HG03025 (cell line): ENCODE data around the gene MAPRE2.

ENCODE experiments used
- ATAC-seq: cut with Tn5 transposase; IDR thresholded peaks from one replicate; pipeline ENCODE4 v1.9.1; 2021; ENCODE audit warnings: mild to moderate bottlenecking, moderate library complexity; ENCODE audit not compliant: unreplicated experiment, low FRiP score

The MAPRE2 gene

GRCh38 chr18:35172009-35172408 is 130.8 kb downstream of the MAPRE2 start:
- no peak for ATAC-seq

DNA sequence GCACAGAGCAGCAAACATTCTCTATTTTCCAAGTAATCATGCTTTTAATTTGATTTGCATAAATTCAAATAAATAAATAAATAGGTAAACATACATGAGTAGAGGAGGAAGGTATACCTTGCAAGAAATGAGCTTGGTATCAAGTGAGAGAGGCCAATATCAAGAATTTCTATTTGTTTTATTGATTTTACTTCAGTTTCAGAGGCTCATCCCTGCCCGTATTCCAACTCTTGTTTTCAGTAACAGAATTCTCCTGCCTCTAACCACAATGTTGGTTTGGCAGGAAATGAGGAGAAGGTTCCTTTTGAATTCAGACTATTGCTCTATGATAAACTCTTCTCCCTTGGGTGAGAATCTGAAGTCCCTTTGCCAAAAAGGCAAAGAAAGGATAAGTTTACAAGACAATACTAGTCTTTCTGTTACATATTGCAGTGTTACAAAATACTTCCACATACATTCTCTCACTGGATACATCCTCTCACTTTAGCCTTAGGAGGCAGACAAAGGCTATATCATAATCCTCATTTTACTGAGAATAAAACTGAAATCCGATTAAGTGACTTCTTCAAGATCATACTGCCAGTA is 131.3 kb downstream of the MAPRE2 start:
- no peak for ATAC-seq

- ATAC-seq: no peak
Observed at GRCh38 chr18:35174093-35174731, 133.0 kb downstream of the MAPRE2 start.

- ATAC-seq: no peak
Observed at GRCh38 chr18:35174745-35175144, 133.5 kb downstream of the MAPRE2 start.

DNA sequence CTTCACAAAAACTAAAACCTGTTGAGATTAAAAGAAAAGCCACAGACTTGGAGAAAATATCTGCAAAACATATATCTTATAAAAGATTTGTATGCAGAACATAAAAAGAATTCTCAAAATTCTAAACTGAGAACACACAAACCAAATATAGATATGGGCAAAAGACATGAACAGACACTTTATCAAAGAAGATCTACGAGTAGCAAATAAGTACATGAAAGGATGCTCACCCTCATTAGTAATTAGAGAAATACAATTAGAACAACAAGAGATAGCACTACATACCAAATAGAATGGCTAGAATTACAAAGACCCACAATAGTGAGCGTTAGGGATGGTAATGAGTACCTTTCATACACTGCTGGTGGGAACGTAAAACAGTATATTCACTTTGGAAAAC is 135.7 kb downstream of the MAPRE2 start:
- ATAC-seq: no peak

DNA sequence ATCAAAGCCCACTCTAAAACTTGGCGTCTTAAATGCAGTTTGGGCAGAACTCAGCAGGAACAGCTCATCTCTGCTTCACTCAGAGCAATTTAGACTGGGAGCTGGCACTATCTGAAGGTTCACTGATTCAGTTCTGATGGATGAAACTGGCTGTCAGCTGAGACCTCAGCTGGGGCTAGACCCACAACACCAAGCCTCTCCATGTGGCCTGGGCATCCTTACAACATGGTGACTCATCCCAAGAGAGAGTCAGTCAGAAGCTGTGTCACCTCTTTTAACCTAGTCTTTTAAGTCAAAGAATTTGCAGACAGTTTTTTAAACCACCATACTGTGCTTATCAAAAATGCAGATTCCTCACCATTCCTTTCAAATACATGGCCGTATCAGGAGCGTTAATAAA is 137.0 kb downstream of the MAPRE2 start:
- ATAC-seq: no peak

- no peak for ATAC-seq
Observed at GRCh38 chr18:35179906-35180305, 138.7 kb downstream of the MAPRE2 start.

GRCh38 chr18:35180455-35180854 is 139.2 kb downstream of the MAPRE2 start:
- ATAC-seq: no peak

- ATAC-seq: no peak
Observed at GRCh38 chr18:35182151-35182550, 140.9 kb downstream of the MAPRE2 start.

GRCh38 chr18:35183886-35184285 is 142.7 kb downstream of the MAPRE2 start:
- ATAC-seq: no peak

- ATAC-seq: no peak
Observed at GRCh38 chr18:35185771-35186170, 144.6 kb downstream of the MAPRE2 start.

DNA sequence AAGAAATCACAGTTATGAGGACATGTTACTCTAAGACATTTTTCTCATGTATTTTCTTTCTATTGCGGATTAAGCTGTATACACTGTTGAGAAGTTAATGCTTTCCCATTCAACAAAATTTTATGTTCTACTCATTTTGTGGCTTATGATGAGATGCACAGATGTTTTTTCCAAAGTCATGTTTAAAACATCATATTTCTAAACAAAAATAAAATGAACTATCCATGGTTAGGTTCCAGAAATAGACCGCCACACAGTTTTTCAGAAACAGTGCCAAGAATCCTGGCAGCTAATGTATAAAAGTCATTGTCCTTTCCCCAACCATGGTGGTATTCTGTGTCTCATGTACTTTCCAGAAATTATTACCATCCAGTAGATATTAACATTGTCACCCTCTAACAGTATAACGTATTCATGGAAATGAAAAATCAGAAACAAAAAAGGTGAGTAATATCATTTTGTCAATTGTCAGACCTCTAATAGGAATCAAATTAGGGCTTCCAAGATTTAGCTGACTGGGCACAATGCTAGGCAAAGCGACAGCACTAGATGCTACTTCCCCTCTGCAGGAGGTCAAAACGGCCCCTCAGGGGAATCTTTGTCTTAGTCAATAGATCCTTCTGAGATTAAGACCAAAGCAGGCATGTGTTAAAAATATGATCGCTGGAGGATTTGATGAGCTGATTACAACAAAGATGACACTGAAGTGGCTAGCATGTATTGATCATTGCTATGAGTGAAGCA is 145.2 kb downstream of the MAPRE2 start:
- ATAC-seq: no peak

DNA sequence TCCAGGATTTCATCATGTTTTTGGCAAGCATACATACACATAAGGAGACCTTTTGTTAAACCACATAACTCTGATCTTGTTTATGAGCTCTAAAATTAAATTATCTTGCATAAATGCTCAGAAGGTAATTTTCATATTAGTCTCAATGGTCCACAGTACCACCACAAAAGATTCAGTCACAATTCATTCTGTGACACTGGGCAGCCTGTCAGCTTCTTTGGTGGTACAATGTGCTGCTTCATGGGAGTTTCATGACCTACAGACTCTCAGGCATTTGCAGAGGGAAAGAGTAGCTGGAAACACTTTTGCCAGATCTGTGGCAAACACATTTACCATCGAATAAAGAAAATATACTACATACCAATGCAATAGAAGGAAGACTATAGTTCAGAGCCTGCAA is 148.3 kb downstream of the MAPRE2 start:
- ATAC-seq: no peak

GRCh38 chr18:35190948-35191697 is 149.9 kb downstream of the MAPRE2 start:
- no peak for ATAC-seq

DNA sequence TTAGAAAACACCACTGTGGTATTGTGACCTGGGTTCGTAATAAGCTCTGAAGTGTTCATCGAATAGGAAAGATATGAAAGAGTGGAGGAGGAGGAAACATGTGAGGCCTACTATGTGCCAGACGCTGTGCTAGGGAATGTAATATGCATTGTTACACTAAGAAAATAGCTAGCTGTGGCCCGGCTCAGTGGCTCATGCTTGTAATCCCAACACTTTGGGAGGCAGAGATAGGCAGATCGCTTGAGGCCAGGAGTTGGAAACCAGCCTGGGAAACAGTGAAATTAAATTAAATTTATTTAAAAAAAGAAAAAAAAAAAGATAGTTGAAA is 150.4 kb downstream of the MAPRE2 start:
- ATAC-seq: no peak

GRCh38 chr18:35192415-35192814 is 151.2 kb downstream of the MAPRE2 start:
- ATAC-seq: no peak
